NCI-H446 (cell line): ENCODE results near the gene CEP57L1.
"Not testable (repeated sequence)": the region's sequence is repeated elsewhere in the genome, so short reads cannot be mapped to it uniquely, and the experiment has no call there.

Experiments
- DNase-seq, 2 experiments: peaks; one replicate each; lab custom pipeline; 2025; lab: John Stamatoyannopoulos, UW

Gene CEP57L1

GRCh38 chr6:109105681-109106080, 10.4 kb downstream of the CEP57L1 start:
- no peak for DNase-seq

GRCh38 chr6:109109663-109110062, 14.4 kb downstream of the CEP57L1 start:
- DNase-seq = not testable (repeated sequence)

GRCh38 chr6:109112663-109113062, 17.4 kb downstream of the CEP57L1 start:
- not testable (repeated sequence) for DNase-seq

GRCh38 chr6:109117346-109118035, 22.2 kb downstream of the CEP57L1 start:
- DNase-seq = no peak

GRCh38 chr6:109118337-109118736, 23.0 kb downstream of the CEP57L1 start:
- no peak for DNase-seq

GRCh38 chr6:109118871-109119354, 23.6 kb downstream of the CEP57L1 start:
- no peak for DNase-seq

GRCh38 chr6:109121411-109121810, 26.1 kb downstream of the CEP57L1 start:
- DNase-seq = peak in 1 of 2 experiments; percentile 5

- DNase-seq = no peak
These were observed 28.9 kb downstream of the CEP57L1 start for GRCh38 chr6:109124219-109124618.

- DNase-seq = no peak
These were observed 30.2 kb downstream of the CEP57L1 start for GRCh38 chr6:109125504-109125903.

- DNase-seq = no peak
These were observed 34.8 kb downstream of the CEP57L1 start for GRCh38 chr6:109130065-109130464.

- DNase-seq = not testable (repeated sequence)
These were observed 40.3 kb downstream of the CEP57L1 start for GRCh38 chr6:109135600-109135999.

GRCh38 chr6:109136039-109136438, 40.7 kb downstream of the CEP57L1 start:
- not testable (repeated sequence) for DNase-seq

GRCh38 chr6:109136530-109136929, 41.2 kb downstream of the CEP57L1 start:
- not testable (repeated sequence) for DNase-seq

GRCh38 chr6:109139109-109139508, 43.8 kb downstream of the CEP57L1 start:
- DNase-seq = no peak

GRCh38 chr6:109142067-109142466, 46.8 kb downstream of the CEP57L1 start:
- not testable (repeated sequence) for DNase-seq

- no peak for DNase-seq
These were observed 47.9 kb downstream of the CEP57L1 start for GRCh38 chr6:109143191-109143590.

- not testable (repeated sequence) for DNase-seq
These were observed 52.9 kb downstream of the CEP57L1 start for GRCh38 chr6:109148251-109148650.

- DNase-seq = not testable (repeated sequence)
These were observed 53.4 kb downstream of the CEP57L1 start for GRCh38 chr6:109148716-109149115.

GRCh38 chr6:109153752-109154151, 58.4 kb downstream of the CEP57L1 start:
- DNase-seq = no peak

- no peak for DNase-seq
These were observed 69.0 kb downstream of the CEP57L1 start for GRCh38 chr6:109164331-109164730.

- no peak for DNase-seq
These were observed 70.2 kb downstream of the CEP57L1 start for GRCh38 chr6:109165392-109165974.

- no peak for DNase-seq
These were observed 71.4 kb downstream of the CEP57L1 start for GRCh38 chr6:109166673-109167072.

GRCh38 chr6:109167562-109167961, 72.3 kb downstream of the CEP57L1 start:
- no peak for DNase-seq

GRCh38 chr6:109170333-109170732, 75.0 kb downstream of the CEP57L1 start:
- DNase-seq = no peak
